ENCODE results near the gene PRUNE2. TPM values are rescaled to one million over a fixed set of nuclear protein-coding genes. Genes with fewer than 3 reads are reported as not detected.

The PRUNE2 gene
- total RNA-seq, 1 experiment from 2014 or later = 2.2 TPM

- H3K27ac ChIP-seq = no peak overlapping the region
- no peak for DNase-seq (ENCODE audit: low read depth in 1 of 2, low spot score in 2 of 2)
These were observed 331.8 kb downstream of the PRUNE2 start for GRCh38 chr9:76573905-76574760.

DNA sequence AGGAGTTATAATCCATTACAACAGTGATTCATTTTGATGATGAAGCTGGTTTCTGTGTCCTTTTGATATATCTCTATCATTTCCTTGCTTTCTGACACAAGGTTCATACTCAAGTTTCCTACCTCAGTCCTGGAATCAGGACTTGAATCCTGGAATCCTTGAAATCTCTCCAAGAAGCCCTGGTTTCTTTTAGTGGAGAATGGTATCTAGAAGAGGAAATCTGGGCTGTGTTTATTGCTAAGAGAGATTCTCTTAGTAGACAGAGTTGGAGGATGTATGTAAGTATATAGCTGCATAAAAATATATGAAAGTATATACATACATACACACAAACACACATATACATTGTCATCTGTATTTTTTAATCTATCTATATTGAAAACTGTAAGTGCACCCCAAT is 332.5 kb downstream of the PRUNE2 start:
- DNase-seq (ENCODE audit: low read depth in 1 of 2, low spot score in 2 of 2) = no peak
- Histone ChIP-seq H3K27ac (no peak overlapping the region), H3K27me3 (replicated peaks) (no peaks in the 10 kb centered on the region), H3K36me3 (no peaks in the 10 kb centered on the region), H3K4me3 (no peak overlapping the region), H3K9me3 (replicated peaks) (peaks cover 6% of the 10 kb centered on the region; the same call in 1 of the 2 replicates), H3K4me1 (replicated peaks) (peaks cover 49% of the 10 kb centered on the region)

More at GRCh38 chr9:76573905-76574760, 331.8 kb downstream of the PRUNE2 start:
- Histone ChIP-seq H3K27me3 (replicated peaks) (no peaks in the 10 kb centered on the region), H3K4me1 (replicated peaks) (peaks cover 56% of the 10 kb centered on the region), H3K4me3 (no peak overlapping the region), H3K9me3 (replicated peaks) (peaks cover 6% of the 10 kb centered on the region; the same call in 1 of the 2 replicates), H3K36me3 (no peaks in the 10 kb centered on the region)

DNA sequence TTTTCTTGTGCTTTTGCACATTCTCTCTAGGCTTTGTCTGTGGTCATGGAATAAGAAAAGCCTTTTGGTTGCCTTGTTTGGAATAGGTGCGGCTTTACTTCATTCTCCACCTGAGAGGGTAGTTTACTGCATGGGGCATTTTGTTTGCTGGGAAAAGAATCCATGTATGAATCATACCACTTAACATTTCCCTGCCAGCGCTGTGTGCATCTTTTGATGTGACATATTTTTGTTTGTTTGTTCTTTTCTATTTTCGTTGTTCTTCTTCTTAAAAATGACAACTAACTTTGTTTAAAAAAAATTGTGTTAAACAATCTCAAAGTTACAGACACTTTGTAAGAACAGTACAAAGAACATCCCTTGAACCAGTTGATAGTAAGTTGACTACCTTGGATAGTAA is 333.8 kb downstream of the PRUNE2 start:
- Histone ChIP-seq H3K36me3 (no peaks in the 10 kb centered on the region), H3K4me3 (peak overlapping the region; percentile 45)

DNA sequence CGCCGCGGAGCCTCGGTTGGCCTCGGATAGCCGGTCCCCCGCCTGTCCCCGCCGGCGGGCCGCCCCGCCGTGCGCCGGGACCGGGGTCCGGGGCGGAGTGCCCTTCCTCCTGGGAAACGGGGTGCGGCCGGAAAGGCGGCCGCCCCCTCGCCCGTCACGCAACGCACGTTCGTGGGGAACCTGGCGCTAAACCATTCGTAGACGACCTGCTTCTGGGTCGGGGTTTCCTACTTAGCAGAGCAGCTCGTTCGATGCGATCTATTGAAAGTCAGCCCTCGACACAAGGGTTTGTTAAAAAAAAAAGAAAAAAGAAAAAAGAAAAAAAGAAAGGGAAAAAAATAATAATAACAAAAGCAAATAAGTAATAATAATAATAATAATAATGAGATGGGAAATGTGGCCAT is 334.2 kb downstream of the PRUNE2 start:
- Histone ChIP-seq H3K36me3 (no peaks in the 10 kb centered on the region), H3K27ac (peak overlapping the region; percentile 87), H3K4me1 (replicated peaks) (peaks cover 33% of the 10 kb centered on the region), H3K9me3 (replicated peaks) (peaks cover 6% of the 10 kb centered on the region; the same call in 1 of the 2 replicates), H3K27me3 (replicated peaks) (no peaks in the 10 kb centered on the region), H3K4me3 (peak overlapping the region; percentile 45)
- DNase-seq (ENCODE audit: low read depth in 1 of 2, low spot score in 2 of 2) = peak in 1 of 2 experiments; percentile 40

More for the DNA sequence above, 333.8 kb downstream of the PRUNE2 start:
- DNase-seq (ENCODE audit: low read depth in 1 of 2, low spot score in 2 of 2) = peak in 1 of 2 experiments; percentile 60
- peaks cover 37% of the 10 kb centered on the region for H3K4me1 ChIP-seq (replicated peaks)
- H3K27me3 ChIP-seq (replicated peaks) = no peaks in the 10 kb centered on the region
- H3K9me3 ChIP-seq (replicated peaks) = peaks cover 6% of the 10 kb centered on the region; the same call in 1 of the 2 replicates
- H3K27ac ChIP-seq = peak overlapping the region; percentile 87

- Histone ChIP-seq H3K36me3 (no peaks in the 10 kb centered on the region), H3K27me3 (replicated peaks) (no peaks in the 10 kb centered on the region), H3K27ac (peak overlapping the region; percentile 87), H3K4me1 (replicated peaks) (peaks cover 28% of the 10 kb centered on the region), H3K4me3 (peak overlapping the region; percentile 45), H3K9me3 (replicated peaks) (peaks cover 6% of the 10 kb centered on the region; the same call in 1 of the 2 replicates)
- DNase-seq (ENCODE audit: low read depth in 1 of 2, low spot score in 2 of 2) = peak in 1 of 2 experiments; percentile 41
These were observed 334.6 kb downstream of the PRUNE2 start for GRCh38 chr9:76571288-76571687.

GRCh38 chr9:76570826-76571225 is 335.1 kb downstream of the PRUNE2 start:
- Histone ChIP-seq H3K9me3 (replicated peaks) (peaks cover 6% of the 10 kb centered on the region; the same call in 1 of the 2 replicates), H3K4me3 (no peak overlapping the region), H3K27ac (peak overlapping the region; percentile 87), H3K4me1 (replicated peaks) (peaks cover 23% of the 10 kb centered on the region), H3K27me3 (replicated peaks) (no peaks in the 10 kb centered on the region), H3K36me3 (no peaks in the 10 kb centered on the region)
- no peak for DNase-seq (ENCODE audit: low read depth in 1 of 2, low spot score in 2 of 2)

DNA sequence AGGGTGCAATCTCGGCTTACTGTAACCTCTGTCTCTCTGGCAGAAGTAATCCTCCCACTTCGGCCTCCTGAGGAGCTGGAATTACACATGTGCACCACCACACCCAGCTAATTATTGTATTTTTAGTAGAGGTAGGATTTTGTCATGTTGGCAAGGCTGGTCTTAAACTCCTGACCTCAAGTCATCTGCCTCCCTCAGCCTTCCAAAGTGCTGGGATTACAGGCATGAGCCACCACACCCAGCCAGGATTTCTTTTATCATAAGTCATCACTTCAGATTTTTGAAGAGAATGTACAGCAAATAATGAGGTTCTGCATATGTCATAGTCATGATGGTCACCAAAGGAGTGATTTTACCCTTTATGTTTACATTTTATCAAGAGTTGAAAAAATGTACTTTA is 338.8 kb downstream of the PRUNE2 start:
- Histone ChIP-seq H3K9me3 (replicated peaks) (peaks cover 6% of the 10 kb centered on the region; the same call in 1 of the 2 replicates), H3K27me3 (replicated peaks) (no peaks in the 10 kb centered on the region), H3K4me3 (no peak overlapping the region), H3K27ac (no peak overlapping the region), H3K4me1 (replicated peaks) (peaks cover 4% of the 10 kb centered on the region), H3K36me3 (no peaks in the 10 kb centered on the region)
- DNase-seq (ENCODE audit: low read depth in 1 of 2, low spot score in 2 of 2) = no peak

- H3K36me3 ChIP-seq = no peaks in the 10 kb centered on the region
- no peak overlapping the region for H3K27ac ChIP-seq
- no peaks in the 10 kb centered on the region for H3K27me3 ChIP-seq (replicated peaks)
- DNase-seq (ENCODE audit: low read depth in 1 of 2, low spot score in 2 of 2) = no peak
- H3K4me1 ChIP-seq (replicated peaks) = no peaks in the 10 kb centered on the region; the same call in 1 of the 2 replicates
- H3K9me3 ChIP-seq (replicated peaks) = no peaks in the 10 kb centered on the region
- H3K4me3 ChIP-seq = no peak overlapping the region
These were observed 341.6 kb downstream of the PRUNE2 start for GRCh38 chr9:76564297-76564696.

GRCh38 chr9:76562511-76562911 is 343.4 kb downstream of the PRUNE2 start:
- H3K9me3 ChIP-seq (replicated peaks) = no peaks in the 10 kb centered on the region
- H3K4me1 ChIP-seq (replicated peaks) = no peaks in the 10 kb centered on the region; the same call in 1 of the 2 replicates
- no peaks in the 10 kb centered on the region for H3K36me3 ChIP-seq
- no peak for DNase-seq (ENCODE audit: low read depth in 1 of 2, low spot score in 2 of 2)
- H3K27me3 ChIP-seq (replicated peaks) = no peaks in the 10 kb centered on the region
- no peak overlapping the region for H3K4me3 ChIP-seq
- H3K27ac ChIP-seq = no peak overlapping the region

DNA sequence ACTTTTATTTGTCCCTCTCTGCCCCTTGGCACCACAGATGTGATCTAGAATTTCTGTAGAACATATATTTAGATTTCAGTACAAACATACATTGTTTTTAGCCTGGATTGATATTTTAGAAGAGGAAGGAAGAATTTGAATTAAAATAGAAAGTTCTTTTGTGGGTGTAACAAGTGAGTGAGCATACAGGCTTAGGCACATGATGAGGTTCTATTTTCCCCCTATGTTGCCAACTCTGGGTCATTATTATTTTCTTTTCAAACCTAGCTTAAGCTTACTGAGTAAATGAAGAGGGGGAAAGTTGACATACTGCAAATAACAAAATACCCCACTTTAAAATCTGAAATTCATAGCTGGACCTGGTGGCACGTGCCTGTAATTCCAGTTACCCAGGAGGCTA is 344.0 kb downstream of the PRUNE2 start:
- no peaks in the 10 kb centered on the region for H3K36me3 ChIP-seq
- H3K27me3 ChIP-seq (replicated peaks) = no peaks in the 10 kb centered on the region
- H3K4me1 ChIP-seq (replicated peaks) = no peaks in the 10 kb centered on the region; the same call in 1 of the 2 replicates
- no peaks in the 10 kb centered on the region for H3K9me3 ChIP-seq (replicated peaks)
- no peak overlapping the region for H3K4me3 ChIP-seq
- H3K27ac ChIP-seq = no peak overlapping the region
- DNase-seq (ENCODE audit: low read depth in 1 of 2, low spot score in 2 of 2) = no peak

Other genes starting within 250 kb of the PRUNE2 start
- gene PCA3, start 141.7 kb downstream of the PRUNE2 start, total RNA-seq (2014; rRNA removed; shearing (Covaris generic)) = not detected in 2 replicates
- gene FOXB2, start 113.5 kb upstream of the PRUNE2 start, total RNA-seq (2014; rRNA removed; shearing (Covaris generic)) = not detected in 2 replicates